Cardiac muscle cell (in vitro differentiated cells and primary cell): Measurements from ENCODE around the gene SERTAD1. TPM values are rescaled to one million over a fixed set of nuclear protein-coding genes. Genes with fewer than 3 reads are reported as not detected.

ENCODE experiments used
- DNase-seq, 2 donors: peaks; one replicate each; pipeline versions ENCODE4 v3.0.0 to v3.0.0-alpha.2; 2010 to 2017; ENCODE audit warnings: low read depth in 1 of 2, low spot score in 1 of 2
- H3K27ac ChIP-seq: fragments of 200-600 bp; sonication (generic); 2 replicates; pipeline ENCODE4 v1.5.1; 2016
- H3K27me3 ChIP-seq: fragments of 200-600 bp; sonication (generic); 2 replicates; pipeline ENCODE4 v1.6.0; 2016; ENCODE audit warnings: control low read depth
- H3K36me3 ChIP-seq: fragments of 200-600 bp; sonication (generic); 2 replicates; pipeline ENCODE4 v1.5.1; 2016; ENCODE audit warnings: control low read depth
- H3K4me1 ChIP-seq: fragments of 200-600 bp; sonication (generic); 2 replicates; pipeline ENCODE4 v1.8.1; 2017; ENCODE audit warnings: low read depth, mild to moderate bottlenecking, mixed run types
- H3K4me3 ChIP-seq: fragments of 200-600 bp; sonication (generic); 2 replicates; pipeline ENCODE4 v1.5.1; 2016; ENCODE audit warnings: mild to moderate bottlenecking
- H3K9me3 ChIP-seq: fragments of 200-600 bp; sonication (generic); 2 replicates; pipeline ENCODE4 v1.5.1; 2017; ENCODE audit warnings: low read depth, mild to moderate bottlenecking, control low read depth
- CTCF ChIP-seq: IDR thresholded peaks from 2 replicates; pipeline ENCODE4 v1.5.1; 2012; ENCODE audit warnings: low read depth, mild to moderate bottlenecking, low read length
- polyA plus RNA-seq: library from polyadenylated mRNA; unstranded; fragments of >200 nt; fragmentation: Nextera tagmentation; extraction: Ambion mirVana; gene quantifications from 2 replicates; pipeline ENCODE4 v1.2.1, GENCODE V29; 2016
- total RNA-seq: library from RNA; depleted of rRNA; stranded (reverse); fragments of >200 nt; gene quantifications from 2 replicates; pipeline ENCODE4 v1.2.3, GENCODE V29; 2016

SERTAD1 gene
- total and polyA plus RNA-seq, 2 experiments from 2014 or later, result 18.8 to 19.5 TPM

GRCh38 chr19:40377876-40378385 is 47.9 kb downstream of the SERTAD1 start:
- H3K36me3 ChIP-seq, result peaks cover 29% of the 10 kb centered on the region

GRCh38 chr19:40376286-40376862 is 49.4 kb downstream of the SERTAD1 start:
- Histone ChIP-seq H3K9me3 (no peaks in the 10 kb centered on the region), H3K4me1 (no peaks in the 10 kb centered on the region), H3K4me3 (no peak overlapping the region), H3K27ac (no peak overlapping the region), H3K36me3 (peaks cover 43% of the 10 kb centered on the region), H3K27me3 (no peaks in the 10 kb centered on the region)
- no peak for TF ChIP-seq CTCF
- DNase-seq, result no peak

More at GRCh38 chr19:40377876-40378385, 47.9 kb downstream of the SERTAD1 start:
- Histone ChIP-seq H3K27me3 (no peaks in the 10 kb centered on the region), H3K27ac (no peak overlapping the region), H3K9me3 (no peaks in the 10 kb centered on the region), H3K4me3 (no peak overlapping the region), H3K4me1 (no peaks in the 10 kb centered on the region)
- DNase-seq, result no peak
- TF ChIP-seq CTCF, result no peak

- Histone ChIP-seq H3K4me1 (no peaks in the 10 kb centered on the region), H3K27ac (no peak overlapping the region), H3K36me3 (peaks cover 61% of the 10 kb centered on the region), H3K27me3 (no peaks in the 10 kb centered on the region), H3K9me3 (no peaks in the 10 kb centered on the region), H3K4me3 (no peak overlapping the region)
- TF ChIP-seq CTCF, result no peak
- DNase-seq, result no peak
Measured at GRCh38 chr19:40374084-40374483, 51.7 kb downstream of the SERTAD1 start.

GRCh38 chr19:40371802-40372122 is 54.0 kb downstream of the SERTAD1 start:
- no peak overlapping the region for H3K4me3 ChIP-seq
- H3K4me1 ChIP-seq, result peaks cover 8% of the 10 kb centered on the region
- no peak for DNase-seq
- no peaks in the 10 kb centered on the region for H3K27me3 ChIP-seq
- H3K36me3 ChIP-seq, result peaks cover 63% of the 10 kb centered on the region
- no peak for TF ChIP-seq CTCF
- H3K27ac ChIP-seq, result no peak overlapping the region
- H3K9me3 ChIP-seq, result no peaks in the 10 kb centered on the region

Other genes starting within 250 kb of the SERTAD1 start
- gene MAP3K10, start 234.6 kb downstream of the SERTAD1 start, total RNA-seq, result 19.8 and 30.5 TPM in 2 replicates
- gene MAP3K10, start 234.6 kb downstream of the SERTAD1 start, polyA plus RNA-seq, result 8.9 and 10.0 TPM in 2 replicates
- gene TTC9B, start 207.6 kb downstream of the SERTAD1 start, total RNA-seq, result not detected in 2 replicates
- 0.13 and 0.20 TPM in 2 replicates for gene TTC9B, start 207.6 kb downstream of the SERTAD1 start, polyA plus RNA-seq
- 0.21 TPM in 1 of 2 replicates, not detected in the other for gene CCNP, start 199.3 kb downstream of the SERTAD1 start, total RNA-seq
- 0.31 TPM in 1 of 2 replicates, not detected in the other for gene CCNP, start 199.3 kb downstream of the SERTAD1 start, polyA plus RNA-seq
- gene AKT2, start 140.6 kb downstream of the SERTAD1 start, total RNA-seq, result 119 and 193 TPM in 2 replicates
- 60.1 and 80.1 TPM in 2 replicates for gene AKT2, start 140.6 kb downstream of the SERTAD1 start, polyA plus RNA-seq
- gene C19orf47, start 77.6 kb downstream of the SERTAD1 start, total RNA-seq, result 16.4 and 35.7 TPM in 2 replicates
- 20.3 and 21.2 TPM in 2 replicates for gene C19orf47, start 77.6 kb downstream of the SERTAD1 start, polyA plus RNA-seq
- gene PLD3, start 77.3 kb downstream of the SERTAD1 start, total RNA-seq, result 833 and 875 TPM in 2 replicates
- gene PLD3, start 77.3 kb downstream of the SERTAD1 start, polyA plus RNA-seq, result 827 and 866 TPM in 2 replicates
- gene HIPK4, start 35.8 kb downstream of the SERTAD1 start, total RNA-seq, result 0.12 and 0.18 TPM in 2 replicates
- gene HIPK4, start 35.8 kb downstream of the SERTAD1 start, polyA plus RNA-seq, result 0.14 and 1.7 TPM in 2 replicates
- gene PRX, start 12.6 kb downstream of the SERTAD1 start, total RNA-seq, result 4.3 and 9.1 TPM in 2 replicates
- 2.3 and 4.1 TPM in 2 replicates for gene PRX, start 12.6 kb downstream of the SERTAD1 start, polyA plus RNA-seq
- 44.4 and 58.6 TPM in 2 replicates for gene SERTAD3, start 18.3 kb upstream of the SERTAD1 start, total RNA-seq
- gene SERTAD3, start 18.3 kb upstream of the SERTAD1 start, polyA plus RNA-seq, result 66.2 and 73.8 TPM in 2 replicates
- 56.7 and 93.8 TPM in 2 replicates for gene BLVRB, start 39.8 kb upstream of the SERTAD1 start, total RNA-seq
- 61.5 and 77.0 TPM in 2 replicates for gene BLVRB, start 39.8 kb upstream of the SERTAD1 start, polyA plus RNA-seq
- gene SPTBN4, start 41.0 kb upstream of the SERTAD1 start, total RNA-seq, result 2.3 and 5.5 TPM in 2 replicates
- 0.32 and 4.6 TPM in 2 replicates for gene SPTBN4, start 41.0 kb upstream of the SERTAD1 start, polyA plus RNA-seq
- 53.3 and 63.6 TPM in 2 replicates for gene SHKBP1, start 150.9 kb upstream of the SERTAD1 start, total RNA-seq
- 70.1 and 83.4 TPM in 2 replicates for gene SHKBP1, start 150.9 kb upstream of the SERTAD1 start, polyA plus RNA-seq
- 85.3 and 203 TPM in 2 replicates for gene LTBP4, start 175.4 kb upstream of the SERTAD1 start, total RNA-seq
- 158 and 255 TPM in 2 replicates for gene LTBP4, start 175.4 kb upstream of the SERTAD1 start, polyA plus RNA-seq